IMR-90 (cell line): ENCODE measurements around the gene GCDH. TPM values are rescaled to one million over a fixed set of nuclear protein-coding genes. Genes with fewer than 3 reads are reported as not detected.

Source experiments
- ATAC-seq: fragments of 200-7000 bp; cut with Tn5 transposase; 2 replicates; pipeline ENCODE4 v1.9.1; 2020; ENCODE audit warnings: low read depth, mild to moderate bottlenecking, moderate library complexity
- BruUV-seq: library from RNA; stranded (reverse); fragments of 400-500 nt; replicated peaks from 2 replicates; lab custom pipeline; 2021; lab: Mats Ljungman, UMichigan
- CTCF ChIA-PET: fragments of 300-600 bp; formaldehyde crosslinking; extraction: SDS; loops from one replicate; lab custom pipeline; 2021; ENCODE audit warnings: antibody characterized with exemption; lab: Yijun Ruan, JAX
- POLR2A ChIA-PET: fragments of 300-600 bp; sonication (Branson Sonifier 250); formaldehyde crosslinking; loops from one replicate; lab custom pipeline; 2022; ENCODE audit warnings: antibody characterized with exemption; ENCODE audit not compliant: unreplicated experiment; lab: Charles Lee
- DNase-seq: peaks from one replicate; pipeline ENCODE4 v3.0.0; 2013
- H2AFZ ChIP-seq: replicated peaks from 2 replicates; pipeline ENCODE3; 2013; ENCODE audit warnings: low read length, mild to moderate bottlenecking; ENCODE audit not compliant: poor library complexity
- H2AK5ac ChIP-seq: 2 replicates; pipeline ENCODE4 v1.6.1; 2013; ENCODE audit warnings: low read depth, low read length, inconsistent platforms
- H2AK9ac ChIP-seq: replicated peaks from 2 replicates; pipeline ENCODE3; 2013; ENCODE audit warnings: mild to moderate bottlenecking, low read depth, low read length, moderate library complexity; ENCODE audit not compliant: poor library complexity
- H2BK120ac ChIP-seq: 2 replicates; pipeline ENCODE4 v1.6.1; 2013; ENCODE audit warnings: low read depth, low read length, inconsistent platforms
- H2BK15ac ChIP-seq: 3 replicates; pipeline ENCODE4 v1.6.1; 2013; ENCODE audit warnings: low read depth, low read length, inconsistent platforms
- H2BK20ac ChIP-seq: 2 replicates; pipeline ENCODE4 v1.6.1; 2013; ENCODE audit warnings: low read depth, mild to moderate bottlenecking, inconsistent platforms, low read length, moderate library complexity
- H2BK5ac ChIP-seq: 2 replicates; pipeline ENCODE4 v1.6.1; 2013; ENCODE audit warnings: mild to moderate bottlenecking, low read depth, low read length, inconsistent platforms; ENCODE audit not compliant: poor library complexity, severe bottlenecking
- H3K14ac ChIP-seq: replicated peaks from 2 replicates; pipeline ENCODE4 v1.6.1; 2013; ENCODE audit warnings: low read depth, low read length, inconsistent platforms
- H3K18ac ChIP-seq: 2 replicates; pipeline ENCODE4 v1.6.1; 2013; ENCODE audit warnings: low read depth, low read length, control low read depth
- H3K23ac ChIP-seq: 2 replicates; pipeline ENCODE4 v1.6.1; 2013; ENCODE audit warnings: low read depth, low read length, inconsistent platforms
- H3K27ac ChIP-seq: 2 replicates; pipeline ENCODE4 v1.5.1; 2013; ENCODE audit warnings: mild to moderate bottlenecking, control low read depth, low read length; ENCODE audit not compliant: insufficient read depth
- H3K27me3 ChIP-seq: 2 replicates; pipeline ENCODE4 v1.6.1; 2013; ENCODE audit warnings: low read length; ENCODE audit not compliant: control insufficient read depth, insufficient read depth
- H3K36me3 ChIP-seq: 2 replicates; pipeline ENCODE4 v1.6.1; 2013; ENCODE audit warnings: low read length, mixed read lengths; ENCODE audit not compliant: control insufficient read depth, insufficient read depth
- H3K4ac ChIP-seq: 2 replicates; pipeline ENCODE4 v1.6.1; 2013; ENCODE audit warnings: low read depth, low read length, inconsistent platforms
- H3K4me1 ChIP-seq: 2 replicates; pipeline ENCODE4 v1.6.1; 2013; ENCODE audit warnings: low read length, mixed read lengths; ENCODE audit not compliant: control insufficient read depth, insufficient read depth
- H3K4me2 ChIP-seq: 2 replicates; pipeline ENCODE4 v1.6.1; 2013; ENCODE audit warnings: low read depth, mild to moderate bottlenecking, control low read depth, low read length, moderate library complexity
- H3K4me3 ChIP-seq: 2 replicates; pipeline ENCODE4 v1.5.1; 2013; ENCODE audit warnings: low read depth, mild to moderate bottlenecking, control low read depth, low read length, moderate library complexity; ENCODE audit not compliant: insufficient read depth
- H3K56ac ChIP-seq: 2 replicates; pipeline ENCODE4 v1.6.1; 2013; ENCODE audit warnings: low read length, inconsistent platforms; ENCODE audit not compliant: insufficient read depth; ENCODE audit errors: extremely low read depth
- H3K79me1 ChIP-seq, 2 experiments: 2 replicates each; pipeline ENCODE4 v1.6.1; 2013; ENCODE audit warnings: low read length in 2 of 2, inconsistent platforms in 1 of 2, low read depth in 1 of 2
- H3K9ac ChIP-seq: 2 replicates; pipeline ENCODE4 v1.6.1; 2013; ENCODE audit warnings: low read depth, low read length, control low read depth
- H3K9me1 ChIP-seq: 2 replicates; pipeline ENCODE4 v1.6.1; 2013; ENCODE audit warnings: low read length, inconsistent platforms; ENCODE audit not compliant: insufficient read depth
- H3K9me3 ChIP-seq: 2 replicates; pipeline ENCODE4 v1.6.1; 2013; ENCODE audit warnings: low read length; ENCODE audit not compliant: control insufficient read depth, insufficient read depth
- H4K20me1 ChIP-seq: 2 replicates; pipeline ENCODE4 v1.6.1; 2013; ENCODE audit warnings: low read length, inconsistent platforms; ENCODE audit not compliant: insufficient read depth
- H4K5ac ChIP-seq: 2 replicates; pipeline ENCODE4 v1.6.1; 2013; ENCODE audit warnings: mild to moderate bottlenecking, low read depth, low read length, control low read depth
- H4K8ac ChIP-seq, 2 experiments: 2 replicates each; pipeline ENCODE4 v1.6.1; 2013; ENCODE audit warnings: low read depth in 2 of 2, low read length in 2 of 2, control low read depth in 1 of 2, inconsistent platforms in 1 of 2
- H4K91ac ChIP-seq: 2 replicates; pipeline ENCODE4 v1.6.1; 2013; ENCODE audit warnings: low read depth, low read length, inconsistent platforms; ENCODE audit not compliant: insufficient read depth
- CHD1 ChIP-seq: IDR thresholded peaks from 2 replicates; pipeline ENCODE4 v1.6.1; 2012; ENCODE audit warnings: low read depth, low read length, improper control_type of control experiment
- NFE2L2 ChIP-seq: fragments of 150-350 bp; IDR thresholded peaks from 2 replicates; pipeline ENCODE4 v1.6.1; 2016; ENCODE audit warnings: low read depth, mild to moderate bottlenecking, low read length
- RCOR1 ChIP-seq: IDR thresholded peaks from 2 replicates; pipeline ENCODE4 v1.6.1; 2012; ENCODE audit warnings: mild to moderate bottlenecking, low read length, improper control_type of control experiment; ENCODE audit not compliant: insufficient replicate concordance
- RFX5 ChIP-seq: IDR thresholded peaks from 2 replicates; pipeline ENCODE4 v1.8.0; 2012; ENCODE audit warnings: low read depth, mild to moderate bottlenecking, low read length, moderate library complexity
- whole genome bisulfite sequencing, 2 experiments: methylation state at CpG; one replicate each; pipeline versions ENCODE4 v1.1.5 to v1.1.7; 2013; ENCODE audit warnings: missing lambda C conversion rate in 2 of 2; ENCODE audit not compliant: insufficient read length in 1 of 2; ENCODE audit errors: extremely low coverage in 2 of 2; 5-methylcytosine and 5-hydroxymethylcytosine counted together
- dilution Hi-C: fragments of 300-500 bp; cut with HindIII; formaldehyde crosslinking; loops from one replicate; pipeline ENCODE4 v1.14.3; 2018; ENCODE audit warnings: low sequenced_read_pairs; ENCODE audit not compliant: unreplicated experiment
- in situ Hi-C: fragments of 300-500 bp; cut with MboI; formaldehyde crosslinking; loops from 3 replicates; pipeline ENCODE4 v1.14.3; 2019; ENCODE audit warnings: low sequenced_read_pairs, inconsistent platforms, mixed read lengths
- intact Hi-C: fragments of 100-400 bp; cut with micrococcal nuclease; formaldehyde crosslinking; loops from 2 replicates; pipeline ENCODE4 v1.10.0; 2022
- polyA plus RNA-seq, 3 experiments: library from polyadenylated mRNA; depleted of rRNA; stranded (reverse); fragments of >200 nt; gene quantifications; 2 replicates each; pipeline ENCODE4 v1.2.3, GENCODE V29; 2012; ENCODE audit warnings: low replicate concordance in 1 of 3
- total RNA-seq: library from RNA; depleted of rRNA; stranded (reverse); fragments of >200 nt; gene quantifications from 2 replicates; pipeline ENCODE4 v1.2.3, GENCODE V29; 2012
- TF ChIP-seq, protein P1 (sequence below): fragments of 150-350 bp; IDR thresholded peaks from 2 replicates; pipeline ENCODE4 v1.6.1; 2017; ENCODE audit warnings: mild to moderate bottlenecking, antibody characterized with exemption, low read length, low read depth
- TF ChIP-seq, protein P2 (sequence below): conservative IDR thresholded peaks from 2 replicates; pipeline ENCODE4 v1.5.1; 2012; ENCODE audit warnings: mild to moderate bottlenecking, low read depth, low read length, improper control_type of control experiment

GCDH gene
- total and polyA plus RNA-seq, 2 of the 4 experiments (the other 2 are of a cell fraction), result 27.7 to 41.6 TPM

DNA sequence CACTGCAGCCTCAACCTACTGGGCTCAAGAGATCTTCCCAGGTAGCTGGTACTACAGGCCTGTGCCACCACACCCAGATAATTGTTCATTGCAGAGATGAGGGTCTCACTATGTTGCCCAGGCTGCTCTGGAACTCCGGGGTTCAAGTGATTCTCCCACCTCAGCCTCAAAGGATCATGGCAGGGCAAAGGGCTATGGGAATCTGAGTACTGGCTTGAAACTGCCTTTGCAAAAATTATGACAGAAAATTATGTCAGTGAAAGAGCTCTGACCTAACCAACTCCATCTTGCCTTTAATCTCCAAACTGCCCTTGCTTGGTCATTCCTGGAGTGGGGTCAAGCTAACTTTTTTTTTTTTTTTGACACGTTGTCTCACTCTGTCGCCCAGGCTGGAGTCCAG is 8.4 kb upstream of the GCDH start:
- Histone ChIP-seq H3K4me2 (no peak overlapping the region), H3K14ac (no peak overlapping the region), H4K20me1 (no peaks in the 10 kb centered on the region), H3K79me1 (peaks cover 0 to 7% of the 10 kb centered on the region in 2 experiments; a peak in 1 of 4 replicates), H2BK5ac (no peak overlapping the region), H4K91ac (no peak overlapping the region), H3K23ac (no peak overlapping the region), H3K9me1 (peaks cover 5% of the 10 kb centered on the region; the same call in 1 of the 2 replicates), H2BK15ac (no peak overlapping the region), H3K27me3 (peaks cover 35% of the 10 kb centered on the region), H3K36me3 (peaks cover 6% of the 10 kb centered on the region; the same call in 1 of the 2 replicates), H2BK120ac (no peak overlapping the region), H3K4ac (no peak overlapping the region), H2AK9ac (no peak overlapping the region), H4K5ac (no peak overlapping the region), H3K56ac (no peak overlapping the region), H3K4me1 (peaks cover 5% of the 10 kb centered on the region; the same call in 1 of the 2 replicates), H3K18ac (no peak overlapping the region), H3K9me3 (peaks cover 13% of the 10 kb centered on the region), H2AFZ (peak overlapping the region; percentile 56), H2BK20ac (no peak overlapping the region), H3K27ac (no peak overlapping the region), H3K4me3 (no peak overlapping the region), H2AK5ac (no peak overlapping the region), H4K8ac (no peak overlapping the region), H3K9ac (no peak overlapping the region)
- ChIA-PET CTCF (interaction anchor here (1.7 kb wide), 1 partner anchor 83 kb away, joined by 8 read pairs; no protein-coding TSS in a partner anchor), POLR2A (no interaction called here)
- ATAC-seq, result no peak
- BruUV-seq, result no TSS peak
- dilution Hi-C loops, result no loop called here
- TF ChIP-seq NFE2L2, result no peak
- TF ChIP-seq, protein P1, sequence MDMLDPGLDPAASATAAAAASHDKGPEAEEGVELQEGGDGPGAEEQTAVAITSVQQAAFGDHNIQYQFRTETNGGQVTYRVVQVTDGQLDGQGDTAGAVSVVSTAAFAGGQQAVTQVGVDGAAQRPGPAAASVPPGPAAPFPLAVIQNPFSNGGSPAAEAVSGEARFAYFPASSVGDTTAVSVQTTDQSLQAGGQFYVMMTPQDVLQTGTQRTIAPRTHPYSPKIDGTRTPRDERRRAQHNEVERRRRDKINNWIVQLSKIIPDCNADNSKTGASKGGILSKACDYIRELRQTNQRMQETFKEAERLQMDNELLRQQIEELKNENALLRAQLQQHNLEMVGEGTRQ, result no peak
- TF ChIP-seq RCOR1, result no peak
- TF ChIP-seq, protein P2, sequence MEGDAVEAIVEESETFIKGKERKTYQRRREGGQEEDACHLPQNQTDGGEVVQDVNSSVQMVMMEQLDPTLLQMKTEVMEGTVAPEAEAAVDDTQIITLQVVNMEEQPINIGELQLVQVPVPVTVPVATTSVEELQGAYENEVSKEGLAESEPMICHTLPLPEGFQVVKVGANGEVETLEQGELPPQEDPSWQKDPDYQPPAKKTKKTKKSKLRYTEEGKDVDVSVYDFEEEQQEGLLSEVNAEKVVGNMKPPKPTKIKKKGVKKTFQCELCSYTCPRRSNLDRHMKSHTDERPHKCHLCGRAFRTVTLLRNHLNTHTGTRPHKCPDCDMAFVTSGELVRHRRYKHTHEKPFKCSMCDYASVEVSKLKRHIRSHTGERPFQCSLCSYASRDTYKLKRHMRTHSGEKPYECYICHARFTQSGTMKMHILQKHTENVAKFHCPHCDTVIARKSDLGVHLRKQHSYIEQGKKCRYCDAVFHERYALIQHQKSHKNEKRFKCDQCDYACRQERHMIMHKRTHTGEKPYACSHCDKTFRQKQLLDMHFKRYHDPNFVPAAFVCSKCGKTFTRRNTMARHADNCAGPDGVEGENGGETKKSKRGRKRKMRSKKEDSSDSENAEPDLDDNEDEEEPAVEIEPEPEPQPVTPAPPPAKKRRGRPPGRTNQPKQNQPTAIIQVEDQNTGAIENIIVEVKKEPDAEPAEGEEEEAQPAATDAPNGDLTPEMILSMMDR, result no peak
- no peak for TF ChIP-seq CHD1
- no peak for TF ChIP-seq RFX5
- in situ Hi-C loops, result no loop called here
- DNase-seq, result no peak
- WGBS, 2 experiments, result no CpG with 5 or more reads among the region's 3 CpGs
- intact Hi-C loops, result no loop called here
